T-helper 9 cell (primary cell): ENCODE results near the gene KCNC4.

Source experiments
- DNase-seq: peaks from one replicate; pipeline ENCODE4 v3.0.0-alpha.2; 2020

Gene KCNC4

GRCh38 chr1:110233861-110234260 is 23.7 kb downstream of the KCNC4 start:
- DNase-seq = no peak

GRCh38 chr1:110234691-110235090 is 24.6 kb downstream of the KCNC4 start:
- DNase-seq = no peak

- no peak for DNase-seq
These were observed 25.2 kb downstream of the KCNC4 start for GRCh38 chr1:110235181-110235833.

GRCh38 chr1:110235834-110236682 is 25.9 kb downstream of the KCNC4 start:
- no peak for DNase-seq

- no peak for DNase-seq
These were observed 27.5 kb downstream of the KCNC4 start for GRCh38 chr1:110237386-110238152.

GRCh38 chr1:110239441-110240430 is 29.6 kb downstream of the KCNC4 start:
- DNase-seq = no peak

GRCh38 chr1:110240476-110241210 is 30.5 kb downstream of the KCNC4 start:
- no peak for DNase-seq

GRCh38 chr1:110241516-110241915 is 31.4 kb downstream of the KCNC4 start:
- DNase-seq = no peak

- no peak for DNase-seq
These were observed 31.9 kb downstream of the KCNC4 start for GRCh38 chr1:110242062-110242461.

GRCh38 chr1:110242731-110243130 is 32.6 kb downstream of the KCNC4 start:
- no peak for DNase-seq

- DNase-seq = no peak
These were observed 33.0 kb downstream of the KCNC4 start for GRCh38 chr1:110243146-110243545.

GRCh38 chr1:110243574-110243973 is 33.5 kb downstream of the KCNC4 start:
- no peak for DNase-seq

- no peak for DNase-seq
These were observed 35.9 kb downstream of the KCNC4 start for GRCh38 chr1:110245876-110246620.

GRCh38 chr1:110248746-110249145 is 38.6 kb downstream of the KCNC4 start:
- no peak for DNase-seq

- DNase-seq = no peak
These were observed 39.1 kb downstream of the KCNC4 start for GRCh38 chr1:110249256-110249655.

GRCh38 chr1:110250008-110250407 is 39.9 kb downstream of the KCNC4 start:
- DNase-seq = no peak

- DNase-seq = no peak
These were observed 40.6 kb downstream of the KCNC4 start for GRCh38 chr1:110250749-110251148.

- DNase-seq = no peak
These were observed 43.1 kb downstream of the KCNC4 start for GRCh38 chr1:110253213-110253612.

GRCh38 chr1:110254604-110255391 is 44.7 kb downstream of the KCNC4 start:
- DNase-seq = no peak

- DNase-seq = no peak
These were observed 45.3 kb downstream of the KCNC4 start for GRCh38 chr1:110255392-110255787.
